Keratinocyte (primary cell): ENCODE data around the gene ACTR3. TPM values are rescaled to one million over a fixed set of nuclear protein-coding genes. Genes with fewer than 3 reads are reported as not detected.
A peak's percentile ranks its signal among the peaks of the same experiment; 100 is the strongest.

ENCODE experiments used
- DNase-seq: peaks from one replicate; pipeline ENCODE4 v3.0.0-alpha.2; 2011; ENCODE audit warnings: low read depth, missing footprints, low spot score
- FAIRE-seq: peaks from 2 replicates; lab custom pipeline; 2011; peaks lifted over from hg19 to GRCh38; lab: Jason Lieb, UNC
- H2AFZ ChIP-seq: 2 replicates; pipeline ENCODE4 v1.6.0; 2012; ENCODE audit warnings: low read length, control low read depth, inconsistent platforms; ENCODE audit not compliant: control insufficient read depth
- H3K27ac ChIP-seq: 2 replicates; pipeline ENCODE4 v1.5.1; 2011; ENCODE audit warnings: low read length; ENCODE audit not compliant: control insufficient read depth, insufficient read depth
- H3K27me3 ChIP-seq: 3 replicates; pipeline ENCODE4 v1.6.0; 2011; ENCODE audit warnings: low read length; ENCODE audit not compliant: control insufficient read depth, insufficient read depth; ENCODE audit errors: extremely low read depth
- H3K36me3 ChIP-seq, 2 experiments: 2 replicates in 1 of 2; 3 replicates in 1 of 2; pipeline ENCODE4 v1.5.1; 2011; ENCODE audit warnings: low read length in 2 of 2, mild to moderate bottlenecking in 1 of 2; ENCODE audit not compliant: control insufficient read depth in 2 of 2, insufficient read depth in 2 of 2; ENCODE audit errors: extremely low read depth in 1 of 2
- H3K4me1 ChIP-seq: 3 replicates; pipeline ENCODE4 v1.5.1; 2011; ENCODE audit warnings: low read length; ENCODE audit not compliant: control insufficient read depth, insufficient read depth; ENCODE audit errors: extremely low read depth
- H3K4me2 ChIP-seq: 3 replicates; pipeline ENCODE4 v1.6.0; 2011; ENCODE audit warnings: low read depth, low read length; ENCODE audit not compliant: control insufficient read depth, insufficient read depth; ENCODE audit errors: extremely low read depth
- H3K4me3 ChIP-seq, 3 experiments: fragments of 200-600 bp in 1 of 3; sonication (generic) in 1 of 3; 2 replicates in 2 of 3; 3 replicates in 1 of 3; pipeline ENCODE4 v1.5.1; 2011 to 2016; ENCODE audit warnings: low read length in 3 of 3, mild to moderate bottlenecking in 3 of 3, control low read depth in 2 of 3, inconsistent platforms in 1 of 3, low read depth in 1 of 3, mixed read lengths in 1 of 3, mixed run types in 1 of 3, moderate library complexity in 1 of 3; ENCODE audit not compliant: control insufficient read depth in 2 of 3, insufficient read depth in 2 of 3; ENCODE audit errors: extremely low read depth in 1 of 3
- H3K79me2 ChIP-seq: 2 replicates; pipeline ENCODE4 v1.6.0; 2012; ENCODE audit warnings: low read length; ENCODE audit not compliant: control insufficient read depth, insufficient read depth
- H3K9ac ChIP-seq: 3 replicates; pipeline ENCODE4 v1.6.0; 2011; ENCODE audit warnings: low read length; ENCODE audit not compliant: control insufficient read depth, insufficient read depth; ENCODE audit errors: extremely low read depth
- H3K9me1 ChIP-seq: 3 replicates; pipeline ENCODE4 v1.6.0; 2011; ENCODE audit warnings: low read length; ENCODE audit not compliant: control insufficient read depth, insufficient read depth; ENCODE audit errors: extremely low read depth
- H3K9me3 ChIP-seq: 2 replicates; pipeline ENCODE4 v1.5.1; 2012; ENCODE audit warnings: low read depth, low read length; ENCODE audit not compliant: control insufficient read depth
- H4K20me1 ChIP-seq: 3 replicates; pipeline ENCODE4 v1.6.0; 2011; ENCODE audit warnings: low read length; ENCODE audit not compliant: control insufficient read depth, insufficient read depth; ENCODE audit errors: extremely low read depth
- CTCF ChIP-seq, 3 experiments: IDR thresholded peaks in 1 of 3; conservative IDR thresholded peaks in 1 of 3; optimal IDR thresholded peaks in 1 of 3; 2 replicates in 2 of 3; 3 replicates in 1 of 3; pipeline versions ENCODE3 to v1.5.1; 2011; ENCODE audit warnings: low read length in 3 of 3, mild to moderate bottlenecking in 3 of 3, moderate library complexity in 2 of 3, control low read depth in 1 of 3, inconsistent platforms in 1 of 3; ENCODE audit not compliant: insufficient read depth in 2 of 3; ENCODE audit errors: extremely low read depth in 1 of 3
- EZH2 ChIP-seq: IDR thresholded peaks from one replicate; pipeline ENCODE4 v1.6.1; 2012; ENCODE audit warnings: inconsistent platforms, mild to moderate bottlenecking, low read length, moderate library complexity
- dilution Hi-C: fragments of 300-500 bp; cut with MboI; formaldehyde crosslinking; loops from one replicate; pipeline ENCODE4 v1.7.0; 2020; ENCODE audit warnings: low sequenced_read_pairs; ENCODE audit not compliant: extremely low pct_ligation_motif_present
- polyA plus RNA-seq, 5 experiments: library from polyadenylated mRNA; depleted of rRNA in 3 of 5; stranded (reverse) in 3 of 5; stranded (forward) in 1 of 5; unstranded in 1 of 5; fragments of >200 nt; gene quantifications; 1 replicate in 1 of 5; 2 replicates in 3 of 5; 3 replicates in 1 of 5; pipeline versions ENCODE4 v1.2.1 to v1.2.3, GENCODE V29; 2011 to 2012; ENCODE audit warnings: missing spikeins in 2 of 5, low read depth in 1 of 5, low replicate concordance in 1 of 5

Gene ACTR3
- polyA plus RNA-seq, 1 donor (not counting 4 experiments of a cell fraction or from before 2014, with no cell fraction given): 340 TPM

GRCh38 chr2:113977060-113977659, 87.3 kb downstream of the ACTR3 start:
- no peak for DNase-seq
- H3K4me2 ChIP-seq: no peak overlapping the region
- H3K27me3 ChIP-seq: no peaks in the 10 kb centered on the region
- dilution Hi-C loops: no loop called here
- no peaks in the 10 kb centered on the region for H3K79me2 ChIP-seq
- H3K27ac ChIP-seq: peak overlapping the region; percentile 56
- no peaks in the 10 kb centered on the region for H3K9me3 ChIP-seq
- TF ChIP-seq CTCF (optimal IDR thresholded peaks at IDR 0.05 in 1 of 3, IDR thresholded peaks at IDR 0.05 in 1 of 3, conservative IDR thresholded peaks at IDR 0.05 in 1 of 3; ENCODE audit: extremely low read depth in 1 of 3, insufficient read depth in 2 of 3, low read length in 3 of 3) (no peak), EZH2 (no peak)
- no peak overlapping the region for H2AFZ ChIP-seq
- H3K4me3 ChIP-seq: no peak overlapping the region
- no peak overlapping the region for H3K9ac ChIP-seq
- no peaks in the 10 kb centered on the region for H4K20me1 ChIP-seq
- H3K9me1 ChIP-seq: no peaks in the 10 kb centered on the region
- H3K36me3 ChIP-seq: peaks cover 5 to 10% of the 10 kb centered on the region in 2 experiments
- no peak for FAIRE-seq
- peaks cover 17% of the 10 kb centered on the region for H3K4me1 ChIP-seq

- peak; percentile 32 to 46 (median 39) for TF ChIP-seq CTCF (optimal IDR thresholded peaks at IDR 0.05 in 1 of 3, IDR thresholded peaks at IDR 0.05 in 1 of 3, conservative IDR thresholded peaks at IDR 0.05 in 1 of 3; ENCODE audit: extremely low read depth in 1 of 3, insufficient read depth in 2 of 3, low read length in 3 of 3)
- no peak for TF ChIP-seq EZH2
- Histone ChIP-seq H4K20me1 (no peaks in the 10 kb centered on the region), H3K4me1 (peaks cover 17% of the 10 kb centered on the region), H3K9ac (peak overlapping the region; percentile 40), H3K79me2 (no peaks in the 10 kb centered on the region), H3K4me2 (peak overlapping the region; percentile 29), H3K9me3 (no peaks in the 10 kb centered on the region), H3K36me3 (peaks cover 6% of the 10 kb centered on the region in 2 experiments), H3K27ac (peak overlapping the region; percentile 75), H2AFZ (peak overlapping the region; percentile 55), H3K27me3 (no peaks in the 10 kb centered on the region), H3K4me3 (no peak overlapping the region), H3K9me1 (no peaks in the 10 kb centered on the region)
- dilution Hi-C loops: no loop called here
- DNase-seq (peak; percentile 23), FAIRE-seq (peak; percentile 57)
Observed at GRCh38 chr2:113977660-113978523, 88.0 kb downstream of the ACTR3 start.
